ENCODE measurements around the gene FOXN3. TPM values are rescaled to one million over a fixed set of nuclear protein-coding genes. Genes with fewer than 3 reads are reported as not detected.
A peak's percentile ranks its signal among the peaks of the same experiment; 100 is the strongest.

Gene FOXN3
- total RNA-seq, 1 donor from 2014 or later, result 106 TPM

- DNase-seq, result no peak
- no peak for ATAC-seq (ENCODE audit: low read depth)
- peak overlapping the region; percentile 94 for H3K27ac Mint-ChIP-seq
- ChIA-PET CTCF (interaction anchor here (1.5 to 2.0 kb wide), 3 partner anchors 20 to 187 kb away, joined by 4 to 8 read pairs (median 8); no protein-coding TSS in a partner anchor), POLR2A (interaction anchor here (0.6 to 3.3 kb wide), 14 partner anchors 11 to 338 kb away, joined by 3 to 43 read pairs (median 4); no protein-coding TSS in a partner anchor)
- H3K27me3 Mint-ChIP-seq, result no peaks in the 10 kb centered on the region
- peaks cover 7% of the 10 kb centered on the region for H3K36me3 Mint-ChIP-seq (ENCODE audit: low read depth)
- peaks cover 67% of the 10 kb centered on the region for H3K4me1 Mint-ChIP-seq
- H3K4me3 Mint-ChIP-seq, result peak overlapping the region; percentile 80
- no peak for TF ChIP-seq CTCF (IDR thresholded peaks at IDR 0.05)
- intact Hi-C loops (cut with micrococcal nuclease), result loop anchor here (2.0 kb wide), 1 partner anchor 28 kb away; no protein-coding TSS in a partner anchor
- no peaks in the 10 kb centered on the region for H3K9me3 Mint-ChIP-seq
These were observed 52.7 kb downstream of the FOXN3 start for GRCh38 chr14:89364316-89364715.

GRCh38 chr14:89360277-89360676 lies 56.8 kb downstream of the FOXN3 start:
- intact Hi-C loops (cut with micrococcal nuclease), result no loop called here
- Mint-ChIP-seq H3K27ac (peak overlapping the region; percentile 72), H3K27me3 (no peaks in the 10 kb centered on the region), H3K4me1 (peaks cover 65% of the 10 kb centered on the region), H3K9me3 (no peaks in the 10 kb centered on the region), H3K36me3 (ENCODE audit: low read depth) (peaks cover 4% of the 10 kb centered on the region), H3K4me3 (no peak overlapping the region)
- ATAC-seq (ENCODE audit: low read depth), result no peak
- TF ChIP-seq CTCF (IDR thresholded peaks at IDR 0.05), result no peak
- CTCF ChIA-PET, result no interaction called here
- POLR2A ChIA-PET, result interaction anchor here (0.8 to 1.1 kb wide), 2 partner anchors 25 to 58 kb away, joined by 5 to 10 read pairs; no protein-coding TSS in a partner anchor
- no peak for DNase-seq

GRCh38 chr14:89359477-89360222 lies 57.4 kb downstream of the FOXN3 start:
- ChIA-PET POLR2A (interaction anchor here (0.8 to 1.6 kb wide), 5 partner anchors 20 to 57 kb away, joined by 3 to 10 read pairs (median 5); no protein-coding TSS in a partner anchor), CTCF (no interaction called here)
- ATAC-seq (ENCODE audit: low read depth) (no peak), DNase-seq (no peak)
- TF ChIP-seq CTCF (IDR thresholded peaks at IDR 0.05), result no peak
- H3K4me3 Mint-ChIP-seq, result peak overlapping the region; percentile 32
- H3K27me3 Mint-ChIP-seq, result no peaks in the 10 kb centered on the region
- H3K4me1 Mint-ChIP-seq, result peaks cover 59% of the 10 kb centered on the region
- peak overlapping the region; percentile 72 for H3K27ac Mint-ChIP-seq
- no peaks in the 10 kb centered on the region for H3K9me3 Mint-ChIP-seq
- intact Hi-C loops (cut with micrococcal nuclease), result no loop called here
- peaks cover 4% of the 10 kb centered on the region for H3K36me3 Mint-ChIP-seq (ENCODE audit: low read depth)

- no peak for DNase-seq
- ChIA-PET CTCF (no interaction called here), POLR2A (interaction anchor here (0.5 to 1.0 kb wide), 4 partner anchors 9 to 86 kb away, joined by 3 to 7 read pairs (median 3); no protein-coding TSS in a partner anchor)
- no peaks in the 10 kb centered on the region for H3K27me3 Mint-ChIP-seq
- H3K27ac Mint-ChIP-seq, result no peak overlapping the region
- no peak overlapping the region for H3K4me3 Mint-ChIP-seq
- H3K36me3 Mint-ChIP-seq (ENCODE audit: low read depth), result peaks cover 4% of the 10 kb centered on the region
- H3K9me3 Mint-ChIP-seq, result no peaks in the 10 kb centered on the region
- intact Hi-C loops (cut with micrococcal nuclease), result no loop called here
- TF ChIP-seq CTCF (IDR thresholded peaks at IDR 0.05), result no peak
- H3K4me1 Mint-ChIP-seq, result peaks cover 53% of the 10 kb centered on the region
- no peak for ATAC-seq (ENCODE audit: low read depth)
These were observed 59.3 kb downstream of the FOXN3 start for GRCh38 chr14:89357655-89358297.

GRCh38 chr14:89356927-89357326 lies 60.1 kb downstream of the FOXN3 start:
- ChIA-PET POLR2A (interaction anchor here (0.5 to 1.1 kb wide), 2 partner anchors 17 to 87 kb away, joined by 3 to 7 read pairs; no protein-coding TSS in a partner anchor), CTCF (no interaction called here)
- Mint-ChIP-seq H3K4me3 (no peak overlapping the region), H3K36me3 (ENCODE audit: low read depth) (peaks cover 4% of the 10 kb centered on the region), H3K27ac (peak overlapping the region; percentile 42), H3K9me3 (no peaks in the 10 kb centered on the region), H3K4me1 (peaks cover 61% of the 10 kb centered on the region), H3K27me3 (no peaks in the 10 kb centered on the region)
- DNase-seq, result no peak
- no peak for TF ChIP-seq CTCF (IDR thresholded peaks at IDR 0.05)
- intact Hi-C loops (cut with micrococcal nuclease), result no loop called here
- ATAC-seq (ENCODE audit: low read depth), result no peak

All from activated B cell treated with CpG ODN at 0.5 μM for 24 hours (primary cell).